GM19455 (cell line): ENCODE measurements around the gene NBEAL2.
"Not testable (repeated sequence)": the region's sequence is repeated elsewhere in the genome, so short reads cannot be mapped to it uniquely, and the experiment has no call there.

Experiments
- ATAC-seq: cut with Tn5 transposase; IDR thresholded peaks from one replicate; pipeline ENCODE4 v1.9.1; 2021; ENCODE audit not compliant: unreplicated experiment

NBEAL2 gene

GRCh38 chr3:47010111-47010712, 30.7 kb downstream of the NBEAL2 start:
- no peak for ATAC-seq

- ATAC-seq, result no peak
These were observed 31.4 kb downstream of the NBEAL2 start for GRCh38 chr3:47010910-47011309.

GRCh38 chr3:47011371-47011770, 31.9 kb downstream of the NBEAL2 start:
- ATAC-seq, result no peak

- ATAC-seq, result no peak
These were observed 33.1 kb downstream of the NBEAL2 start for GRCh38 chr3:47012342-47013230.

- no peak for ATAC-seq
These were observed 33.8 kb downstream of the NBEAL2 start for GRCh38 chr3:47013231-47013630.

- ATAC-seq, result no peak
These were observed 34.6 kb downstream of the NBEAL2 start for GRCh38 chr3:47014036-47014435.

- ATAC-seq, result no peak
These were observed 35.7 kb downstream of the NBEAL2 start for GRCh38 chr3:47015151-47015550.

GRCh38 chr3:47016086-47016933, 36.8 kb downstream of the NBEAL2 start:
- ATAC-seq, result no peak

GRCh38 chr3:47016934-47017435, 37.5 kb downstream of the NBEAL2 start:
- ATAC-seq, result no peak

GRCh38 chr3:47017504-47018268, 38.2 kb downstream of the NBEAL2 start:
- ATAC-seq, result no peak

GRCh38 chr3:47018269-47018611, 38.8 kb downstream of the NBEAL2 start:
- ATAC-seq, result no peak

- ATAC-seq, result no peak
These were observed 39.7 kb downstream of the NBEAL2 start for GRCh38 chr3:47019201-47019600.

- ATAC-seq, result no peak
These were observed 40.8 kb downstream of the NBEAL2 start for GRCh38 chr3:47020311-47020710.

GRCh38 chr3:47022641-47023071, 43.2 kb downstream of the NBEAL2 start:
- no peak for ATAC-seq

- ATAC-seq, result no peak
These were observed 45.5 kb downstream of the NBEAL2 start for GRCh38 chr3:47024932-47025331.

GRCh38 chr3:47026432-47026831, 47.0 kb downstream of the NBEAL2 start:
- ATAC-seq, result not testable (repeated sequence)

- no peak for ATAC-seq
These were observed 48.7 kb downstream of the NBEAL2 start for GRCh38 chr3:47028146-47028545.

GRCh38 chr3:47028667-47029066, 49.2 kb downstream of the NBEAL2 start:
- ATAC-seq, result no peak

- ATAC-seq, result not testable (repeated sequence)
These were observed 51.6 kb downstream of the NBEAL2 start for GRCh38 chr3:47031041-47031440.

- ATAC-seq, result no peak
These were observed 55.5 kb downstream of the NBEAL2 start for GRCh38 chr3:47034868-47035489.
